Upper lobe of left lung (tissue), 4 donors: ENCODE data around the gene NISCH.

Experiments
- EP300 ChIP-seq, 4 donors: sonication (generic); formaldehyde crosslinking; IDR thresholded peaks; one replicate each; pipeline ENCODE4 v1.5.1; 2017; ENCODE audit warnings: antibody characterized with exemption in 4 of 4, control low read depth in 2 of 4
- POLR2A ChIP-seq, 4 donors: fragments of 450-650 bp; IDR thresholded peaks; one replicate each; pipeline ENCODE4 v1.5.1; 2016 to 2017; ENCODE audit warnings: antibody characterized with exemption in 4 of 4, mild to moderate bottlenecking in 2 of 4
- POLR2AphosphoS5 ChIP-seq, 2 donors: sonication (generic); formaldehyde crosslinking; IDR thresholded peaks; one replicate each; pipeline ENCODE4 v1.5.1; 2017; ENCODE audit warnings: antibody characterized with exemption in 2 of 2
- TF ChIP-seq, protein P1 (sequence below), 6 experiments: fragments of 450-650 bp in 4 of 6; fragments of 200-600 bp in 2 of 6; sonication (generic) in 2 of 6; IDR thresholded peaks; one replicate each; pipeline ENCODE4 v1.5.1; 2016 to 2019; ENCODE audit warnings: antibody characterized with exemption in 6 of 6

DNA sequence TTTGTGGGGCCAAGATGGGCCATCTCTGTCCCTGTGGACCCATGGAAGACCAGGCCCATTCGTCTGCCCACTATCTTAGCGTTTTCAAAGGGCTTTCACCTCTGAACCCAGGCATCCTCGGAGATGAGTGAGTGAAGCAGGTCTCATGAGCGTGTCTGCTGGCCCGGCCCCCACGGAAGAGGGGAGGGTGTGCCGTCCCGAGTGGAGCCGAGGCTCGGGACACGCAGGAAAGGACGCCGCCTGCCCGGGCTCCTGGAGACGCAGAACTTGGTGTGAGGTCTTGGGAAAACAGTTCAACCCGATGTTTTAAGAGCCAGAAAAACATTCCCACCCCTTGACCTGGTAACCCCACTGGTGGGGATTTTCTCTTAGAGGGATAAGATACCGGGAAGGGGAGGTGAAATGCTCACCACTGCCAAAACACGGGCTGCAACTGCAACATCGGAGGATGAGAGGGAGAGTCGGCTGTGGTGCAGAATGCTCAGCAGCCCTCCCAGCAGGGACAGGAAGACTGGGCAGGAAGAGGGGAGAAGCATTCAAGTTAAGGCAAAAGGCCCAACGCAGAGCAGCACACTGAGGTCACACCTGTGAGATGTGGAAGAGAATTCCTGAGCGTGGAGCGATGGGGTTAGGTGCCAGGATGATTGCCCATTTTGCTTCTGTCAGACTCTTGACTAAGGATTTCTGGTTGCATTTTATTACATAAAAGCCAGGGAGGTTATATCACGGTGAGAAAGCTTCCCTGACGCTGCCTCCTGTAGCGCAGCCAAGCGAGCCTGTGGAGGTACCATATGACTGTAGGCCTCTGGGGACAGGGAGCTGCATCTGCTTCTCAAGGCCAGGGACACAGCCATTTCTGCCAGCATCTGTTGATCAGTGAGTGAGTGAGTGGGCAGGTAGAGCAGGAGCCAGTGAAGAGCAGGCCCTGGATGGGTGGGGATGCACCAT lies 25.6 kb downstream of the NISCH start:
- TF ChIP-seq, protein P1, sequence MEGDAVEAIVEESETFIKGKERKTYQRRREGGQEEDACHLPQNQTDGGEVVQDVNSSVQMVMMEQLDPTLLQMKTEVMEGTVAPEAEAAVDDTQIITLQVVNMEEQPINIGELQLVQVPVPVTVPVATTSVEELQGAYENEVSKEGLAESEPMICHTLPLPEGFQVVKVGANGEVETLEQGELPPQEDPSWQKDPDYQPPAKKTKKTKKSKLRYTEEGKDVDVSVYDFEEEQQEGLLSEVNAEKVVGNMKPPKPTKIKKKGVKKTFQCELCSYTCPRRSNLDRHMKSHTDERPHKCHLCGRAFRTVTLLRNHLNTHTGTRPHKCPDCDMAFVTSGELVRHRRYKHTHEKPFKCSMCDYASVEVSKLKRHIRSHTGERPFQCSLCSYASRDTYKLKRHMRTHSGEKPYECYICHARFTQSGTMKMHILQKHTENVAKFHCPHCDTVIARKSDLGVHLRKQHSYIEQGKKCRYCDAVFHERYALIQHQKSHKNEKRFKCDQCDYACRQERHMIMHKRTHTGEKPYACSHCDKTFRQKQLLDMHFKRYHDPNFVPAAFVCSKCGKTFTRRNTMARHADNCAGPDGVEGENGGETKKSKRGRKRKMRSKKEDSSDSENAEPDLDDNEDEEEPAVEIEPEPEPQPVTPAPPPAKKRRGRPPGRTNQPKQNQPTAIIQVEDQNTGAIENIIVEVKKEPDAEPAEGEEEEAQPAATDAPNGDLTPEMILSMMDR (IDR thresholded peaks at IDR 0.05): no peak
- no peak for TF ChIP-seq POLR2AphosphoS5 (IDR thresholded peaks at IDR 0.05)
- no peak for TF ChIP-seq EP300 (IDR thresholded peaks at IDR 0.05)
- no peak for TF ChIP-seq POLR2A (IDR thresholded peaks at IDR 0.05)
